ENCODE results near the gene DRP2.
"Not testable (repeated sequence)": the region's sequence is repeated elsewhere in the genome, so short reads cannot be mapped to it uniquely, and the experiment has no call there.

The DRP2 gene

DNA sequence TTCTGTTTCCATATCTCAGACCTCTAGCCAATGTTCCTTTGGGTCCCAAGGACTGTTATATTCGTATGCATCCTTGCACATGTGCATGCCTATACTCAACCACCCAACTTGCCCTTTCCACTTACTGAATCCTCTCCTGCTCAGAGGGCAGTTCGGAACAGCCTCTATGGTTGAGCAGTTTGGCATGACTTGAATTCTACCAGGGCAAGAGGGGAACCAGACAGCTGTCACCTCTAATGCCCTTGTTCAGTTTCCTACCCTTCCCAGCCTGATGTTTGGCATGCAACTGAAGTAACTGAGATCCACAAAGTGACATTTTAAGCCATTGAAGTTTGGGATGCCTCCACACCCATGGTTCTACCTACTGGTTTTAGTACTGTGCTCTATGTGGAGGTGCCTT lies 17.5 kb downstream of the DRP2 start:
- DNase-seq, result no peak

GRCh38 chrX:101241531-101241930 lies 21.9 kb downstream of the DRP2 start:
- DNase-seq, result no peak

- no peak for DNase-seq
Measured at GRCh38 chrX:101252634-101253033, 33.0 kb downstream of the DRP2 start.

- DNase-seq, result no peak
Measured at GRCh38 chrX:101257448-101258258, 38.1 kb downstream of the DRP2 start.

GRCh38 chrX:101258259-101258581 lies 38.6 kb downstream of the DRP2 start:
- DNase-seq, result no peak

DNA sequence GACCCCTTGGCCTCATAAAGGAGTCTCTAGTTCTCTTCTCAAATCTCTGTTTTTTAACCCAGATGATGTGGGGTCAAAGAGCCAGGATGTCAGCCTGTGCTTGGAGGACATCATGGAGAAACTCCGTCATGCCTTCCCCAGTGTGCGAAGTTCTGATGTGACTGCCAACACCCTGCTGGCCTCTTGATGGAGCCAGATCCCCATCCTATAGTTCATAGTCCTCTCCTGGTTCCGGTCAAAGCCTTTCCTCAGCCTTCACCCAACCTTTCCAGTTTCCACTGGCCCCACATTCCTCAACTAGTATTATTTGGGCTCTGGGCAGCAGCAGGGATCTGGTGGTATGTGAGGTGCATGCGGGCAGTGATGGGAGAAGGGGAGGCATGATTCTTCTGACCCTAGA lies 40.8 kb downstream of the DRP2 start:
- no peak for DNase-seq

DNA sequence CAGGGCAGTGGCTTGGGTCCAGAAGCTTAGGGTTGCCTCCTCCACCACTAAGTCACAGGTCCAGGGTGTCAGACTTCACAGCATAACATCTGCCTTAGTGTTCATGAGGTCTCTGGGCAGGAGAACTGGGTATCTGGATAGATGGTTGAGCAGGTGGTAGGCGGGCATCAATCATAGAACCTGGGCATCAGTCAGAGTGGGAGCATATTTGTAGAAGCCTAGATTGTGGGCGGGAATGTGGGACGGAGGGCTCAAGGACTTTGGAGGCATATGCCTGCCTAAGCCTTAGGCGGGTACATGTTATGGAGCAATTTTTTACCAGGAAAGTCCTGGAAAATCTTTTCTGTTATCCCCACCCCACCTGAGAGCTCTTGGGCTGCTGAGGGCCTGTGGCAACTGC lies 43.0 kb downstream of the DRP2 start:
- no peak for DNase-seq

- DNase-seq, result no peak
Measured at GRCh38 chrX:101263766-101264165, 44.2 kb downstream of the DRP2 start.

GRCh38 chrX:101265869-101266428 lies 46.4 kb downstream of the DRP2 start:
- DNase-seq, result no peak

DNA sequence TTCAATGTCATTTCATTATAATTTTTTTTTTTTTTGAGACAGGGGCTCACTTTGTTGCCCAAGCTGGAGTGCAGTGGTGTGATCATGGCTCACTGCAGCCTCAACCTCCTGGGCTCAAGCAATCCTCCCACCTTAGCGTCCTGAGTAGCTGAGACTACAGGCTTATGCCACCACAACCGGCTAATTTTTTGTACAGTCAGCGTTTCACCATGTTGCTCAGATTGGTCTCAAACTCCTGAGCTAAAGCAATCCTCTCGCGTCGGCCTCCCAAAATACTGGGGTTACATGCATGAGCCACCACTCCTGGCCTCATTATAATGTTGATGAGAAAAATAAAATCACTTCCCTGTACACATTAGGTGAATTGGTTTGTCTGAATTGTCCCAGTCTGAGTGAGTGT lies 54.6 kb downstream of the DRP2 start:
- no peak for DNase-seq

DNA sequence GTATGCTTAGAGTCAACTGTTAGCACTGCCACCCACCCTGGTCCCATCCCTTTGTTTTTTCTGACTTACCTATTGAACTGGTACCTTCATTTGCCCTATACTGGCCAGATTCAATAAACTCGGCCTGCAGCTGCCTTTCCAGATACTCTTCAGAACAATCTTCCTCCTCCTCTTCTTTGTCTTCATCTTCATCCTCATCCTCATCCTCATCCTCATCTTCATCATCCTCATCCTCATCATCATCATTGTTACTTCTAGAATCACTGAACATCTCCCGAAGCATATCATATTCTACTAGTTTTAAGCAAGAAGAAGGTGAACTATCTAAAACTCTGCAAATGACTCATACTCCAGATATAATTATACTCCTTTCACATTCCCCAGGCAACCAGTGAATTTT lies 56.7 kb downstream of the DRP2 start:
- no peak for DNase-seq

GRCh38 chrX:101287402-101287801 lies 67.8 kb downstream of the DRP2 start:
- peak; percentile 10 to 27 for DNase-seq

DNA sequence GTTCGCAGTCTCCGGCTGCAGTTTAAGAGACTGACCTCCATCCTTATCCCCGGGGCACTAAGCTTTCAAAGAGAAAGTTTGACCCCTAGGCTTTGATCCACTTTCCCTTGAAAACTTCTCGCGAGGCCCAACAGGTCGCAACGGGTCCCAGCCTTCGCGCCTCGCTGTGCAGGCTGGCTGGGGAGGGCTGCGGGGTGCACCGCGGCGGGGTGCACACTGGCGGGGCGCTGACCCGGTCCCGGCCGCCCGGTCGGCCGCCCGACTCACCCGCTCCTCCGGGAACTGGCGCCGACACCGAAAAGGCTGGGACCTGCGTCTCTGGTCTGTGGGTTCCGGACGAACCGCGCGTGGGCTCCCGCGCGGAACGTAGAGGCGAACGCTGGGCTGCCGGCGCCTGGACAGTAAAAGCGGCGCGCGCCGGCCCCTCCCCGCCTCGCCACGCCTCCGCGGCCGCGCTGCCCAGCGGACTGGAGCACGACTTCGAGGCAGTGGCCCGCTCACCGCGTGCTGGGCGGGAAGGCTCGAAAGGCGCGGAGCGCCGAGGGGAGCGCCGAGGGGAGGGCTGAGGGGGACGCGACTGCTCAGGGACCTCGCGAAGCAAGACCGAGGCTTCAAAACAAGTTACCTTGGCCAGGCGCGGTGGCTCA lies 71.5 kb downstream of the DRP2 start, which contains the start of gene TAF7L:
TSS of gene TAF7L (minus strand) at position 378 of the 647 bp plus-strand sequence. CDS start 3,791 bp downstream, outside the sequence.
- DNase-seq, result no peak

DNA sequence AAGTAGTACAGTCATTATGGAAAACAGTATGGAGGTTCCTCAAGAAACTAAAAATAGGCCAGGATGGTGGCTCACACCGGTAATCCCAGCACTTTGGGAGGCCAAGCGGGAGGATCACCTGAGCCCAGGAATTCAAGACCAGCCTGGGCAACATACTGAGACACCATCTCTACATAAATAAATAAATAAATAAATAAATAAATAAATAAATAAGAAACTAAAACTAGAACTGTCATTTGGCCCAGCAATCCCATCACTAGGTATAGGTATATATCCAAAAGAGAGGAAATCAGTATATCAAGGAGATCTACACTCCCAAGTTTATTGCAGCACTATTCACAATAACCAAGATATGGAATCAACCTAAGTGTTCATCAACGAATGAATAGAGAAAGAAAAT lies 76.0 kb downstream of the DRP2 start:
- not testable (repeated sequence) for DNase-seq

- DNase-seq, result no peak
Measured at GRCh38 chrX:101303790-101304189, 84.2 kb downstream of the DRP2 start.
